IMR-90 (cell line): ENCODE results near the gene FGB. TPM values are rescaled to one million over a fixed set of nuclear protein-coding genes. Genes with fewer than 3 reads are reported as not detected.

Source experiments
- ATAC-seq: fragments of 200-7000 bp; cut with Tn5 transposase; 2 replicates; pipeline ENCODE4 v1.9.1; 2020; ENCODE audit warnings: low read depth, mild to moderate bottlenecking, moderate library complexity
- BruUV-seq: library from RNA; stranded (reverse); fragments of 400-500 nt; replicated peaks from 2 replicates; lab custom pipeline; 2021; lab: Mats Ljungman, UMichigan
- CTCF ChIA-PET: fragments of 300-600 bp; formaldehyde crosslinking; extraction: SDS; loops from one replicate; lab custom pipeline; 2021; ENCODE audit warnings: antibody characterized with exemption; lab: Yijun Ruan, JAX
- POLR2A ChIA-PET: fragments of 300-600 bp; sonication (Branson Sonifier 250); formaldehyde crosslinking; loops from one replicate; lab custom pipeline; 2022; ENCODE audit warnings: antibody characterized with exemption; ENCODE audit not compliant: unreplicated experiment; lab: Charles Lee
- DNase-seq: peaks from one replicate; pipeline ENCODE4 v3.0.0; 2013
- H2AFZ ChIP-seq: replicated peaks from 2 replicates; pipeline ENCODE3; 2013; ENCODE audit warnings: low read length, mild to moderate bottlenecking; ENCODE audit not compliant: poor library complexity
- H2AK5ac ChIP-seq: 2 replicates; pipeline ENCODE4 v1.6.1; 2013; ENCODE audit warnings: low read depth, low read length, inconsistent platforms
- H2AK9ac ChIP-seq: replicated peaks from 2 replicates; pipeline ENCODE3; 2013; ENCODE audit warnings: mild to moderate bottlenecking, low read depth, low read length, moderate library complexity; ENCODE audit not compliant: poor library complexity
- H2BK120ac ChIP-seq: 2 replicates; pipeline ENCODE4 v1.6.1; 2013; ENCODE audit warnings: low read depth, low read length, inconsistent platforms
- H2BK15ac ChIP-seq: 3 replicates; pipeline ENCODE4 v1.6.1; 2013; ENCODE audit warnings: low read depth, low read length, inconsistent platforms
- H2BK20ac ChIP-seq: 2 replicates; pipeline ENCODE4 v1.6.1; 2013; ENCODE audit warnings: low read depth, mild to moderate bottlenecking, inconsistent platforms, low read length, moderate library complexity
- H2BK5ac ChIP-seq: 2 replicates; pipeline ENCODE4 v1.6.1; 2013; ENCODE audit warnings: mild to moderate bottlenecking, low read depth, low read length, inconsistent platforms; ENCODE audit not compliant: poor library complexity, severe bottlenecking
- H3K14ac ChIP-seq: replicated peaks from 2 replicates; pipeline ENCODE4 v1.6.1; 2013; ENCODE audit warnings: low read depth, low read length, inconsistent platforms
- H3K18ac ChIP-seq: 2 replicates; pipeline ENCODE4 v1.6.1; 2013; ENCODE audit warnings: low read depth, low read length, control low read depth
- H3K23ac ChIP-seq: 2 replicates; pipeline ENCODE4 v1.6.1; 2013; ENCODE audit warnings: low read depth, low read length, inconsistent platforms
- H3K27ac ChIP-seq: 2 replicates; pipeline ENCODE4 v1.5.1; 2013; ENCODE audit warnings: mild to moderate bottlenecking, control low read depth, low read length; ENCODE audit not compliant: insufficient read depth
- H3K27me3 ChIP-seq: 2 replicates; pipeline ENCODE4 v1.6.1; 2013; ENCODE audit warnings: low read length; ENCODE audit not compliant: control insufficient read depth, insufficient read depth
- H3K36me3 ChIP-seq: 2 replicates; pipeline ENCODE4 v1.6.1; 2013; ENCODE audit warnings: low read length, mixed read lengths; ENCODE audit not compliant: control insufficient read depth, insufficient read depth
- H3K4ac ChIP-seq: 2 replicates; pipeline ENCODE4 v1.6.1; 2013; ENCODE audit warnings: low read depth, low read length, inconsistent platforms
- H3K4me1 ChIP-seq: 2 replicates; pipeline ENCODE4 v1.6.1; 2013; ENCODE audit warnings: low read length, mixed read lengths; ENCODE audit not compliant: control insufficient read depth, insufficient read depth
- H3K4me2 ChIP-seq: 2 replicates; pipeline ENCODE4 v1.6.1; 2013; ENCODE audit warnings: low read depth, mild to moderate bottlenecking, control low read depth, low read length, moderate library complexity
- H3K4me3 ChIP-seq: 2 replicates; pipeline ENCODE4 v1.5.1; 2013; ENCODE audit warnings: low read depth, mild to moderate bottlenecking, control low read depth, low read length, moderate library complexity; ENCODE audit not compliant: insufficient read depth
- H3K56ac ChIP-seq: 2 replicates; pipeline ENCODE4 v1.6.1; 2013; ENCODE audit warnings: low read length, inconsistent platforms; ENCODE audit not compliant: insufficient read depth; ENCODE audit errors: extremely low read depth
- H3K79me1 ChIP-seq, 2 experiments: 2 replicates each; pipeline ENCODE4 v1.6.1; 2013; ENCODE audit warnings: low read length in 2 of 2, inconsistent platforms in 1 of 2, low read depth in 1 of 2
- H3K9ac ChIP-seq: 2 replicates; pipeline ENCODE4 v1.6.1; 2013; ENCODE audit warnings: low read depth, low read length, control low read depth
- H3K9me1 ChIP-seq: 2 replicates; pipeline ENCODE4 v1.6.1; 2013; ENCODE audit warnings: low read length, inconsistent platforms; ENCODE audit not compliant: insufficient read depth
- H3K9me3 ChIP-seq: 2 replicates; pipeline ENCODE4 v1.6.1; 2013; ENCODE audit warnings: low read length; ENCODE audit not compliant: control insufficient read depth, insufficient read depth
- H4K20me1 ChIP-seq: 2 replicates; pipeline ENCODE4 v1.6.1; 2013; ENCODE audit warnings: low read length, inconsistent platforms; ENCODE audit not compliant: insufficient read depth
- H4K5ac ChIP-seq: 2 replicates; pipeline ENCODE4 v1.6.1; 2013; ENCODE audit warnings: mild to moderate bottlenecking, low read depth, low read length, control low read depth
- H4K8ac ChIP-seq, 2 experiments: 2 replicates each; pipeline ENCODE4 v1.6.1; 2013; ENCODE audit warnings: low read depth in 2 of 2, low read length in 2 of 2, control low read depth in 1 of 2, inconsistent platforms in 1 of 2
- H4K91ac ChIP-seq: 2 replicates; pipeline ENCODE4 v1.6.1; 2013; ENCODE audit warnings: low read depth, low read length, inconsistent platforms; ENCODE audit not compliant: insufficient read depth
- MAZ ChIP-seq: IDR thresholded peaks from 2 replicates; pipeline ENCODE4 v1.6.1; 2012; ENCODE audit warnings: low read depth, mild to moderate bottlenecking, low read length, improper control_type of control experiment, moderate library complexity, borderline replicate concordance
- RCOR1 ChIP-seq: IDR thresholded peaks from 2 replicates; pipeline ENCODE4 v1.6.1; 2012; ENCODE audit warnings: mild to moderate bottlenecking, low read length, improper control_type of control experiment; ENCODE audit not compliant: insufficient replicate concordance
- SMC3 ChIP-seq: fragments of 150-350 bp; IDR thresholded peaks from 2 replicates; pipeline ENCODE4 v1.6.1; 2016; ENCODE audit warnings: low read depth, mild to moderate bottlenecking, antibody characterized with exemption, low read length, moderate library complexity
- USF2 ChIP-seq: fragments of 150-350 bp; IDR thresholded peaks from 2 replicates; pipeline ENCODE4 v1.6.1; 2017; ENCODE audit warnings: mild to moderate bottlenecking, antibody characterized with exemption, low read length, low read depth
- WGBS, 2 experiments: methylation state at CpG; one replicate each; pipeline versions ENCODE4 v1.1.5 to v1.1.7; 2013; ENCODE audit warnings: missing lambda C conversion rate in 2 of 2; ENCODE audit not compliant: insufficient read length in 1 of 2; ENCODE audit errors: extremely low coverage in 2 of 2; 5-methylcytosine and 5-hydroxymethylcytosine counted together
- dilution Hi-C: fragments of 300-500 bp; cut with HindIII; formaldehyde crosslinking; loops from one replicate; pipeline ENCODE4 v1.14.3; 2018; ENCODE audit warnings: low sequenced_read_pairs; ENCODE audit not compliant: unreplicated experiment
- in situ Hi-C: fragments of 300-500 bp; cut with MboI; formaldehyde crosslinking; loops from 3 replicates; pipeline ENCODE4 v1.14.3; 2019; ENCODE audit warnings: low sequenced_read_pairs, inconsistent platforms, mixed read lengths
- intact Hi-C: fragments of 100-400 bp; cut with micrococcal nuclease; formaldehyde crosslinking; loops from 2 replicates; pipeline ENCODE4 v1.10.0; 2022
- polyA plus RNA-seq, 3 experiments: library from polyadenylated mRNA; depleted of rRNA; stranded (reverse); fragments of >200 nt; gene quantifications; 2 replicates each; pipeline ENCODE4 v1.2.3, GENCODE V29; 2012; ENCODE audit warnings: low replicate concordance in 1 of 3
- total RNA-seq: library from RNA; depleted of rRNA; stranded (reverse); fragments of >200 nt; gene quantifications from 2 replicates; pipeline ENCODE4 v1.2.3, GENCODE V29; 2012
- TF ChIP-seq, protein P1 (sequence below): fragments of 150-350 bp; IDR thresholded peaks from 2 replicates; pipeline ENCODE4 v1.6.1; 2016; ENCODE audit warnings: low read depth, mild to moderate bottlenecking, low read length, moderate library complexity, borderline replicate concordance

FGB gene
- total and polyA plus RNA-seq, 2 of the 4 experiments (the other 2 are of a cell fraction): not detected

DNA sequence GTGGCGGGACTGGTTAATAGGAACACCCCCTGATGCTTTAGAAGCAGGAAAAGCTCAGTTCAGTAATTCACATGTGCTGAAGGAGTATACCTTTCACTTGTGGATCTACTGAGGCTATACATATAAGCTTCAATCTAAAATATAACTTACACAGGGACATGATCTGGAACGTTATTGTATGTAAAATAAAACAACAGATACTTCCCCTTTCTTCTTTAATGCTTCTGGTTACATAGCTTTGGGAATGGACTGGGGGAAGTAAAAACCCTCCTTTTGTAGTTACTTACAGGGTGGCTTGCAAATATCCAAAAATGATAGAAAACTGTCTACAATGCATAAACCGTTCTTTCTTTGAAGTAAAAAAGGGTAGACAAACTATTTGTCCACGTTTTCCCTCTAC, 47.8 kb downstream of the FGB start:
- no peaks in the 10 kb centered on the region for H4K20me1 ChIP-seq
- no TSS peak for BruUV-seq
- no peak overlapping the region for H4K8ac ChIP-seq
- no peak for ATAC-seq
- H3K23ac ChIP-seq: no peak overlapping the region
- no peaks in the 10 kb centered on the region for H3K9me3 ChIP-seq
- POLR2A ChIA-PET: no interaction called here
- in situ Hi-C loops: no loop called here
- no CpG with 5 or more reads among the region's 4 CpGs for WGBS, 2 experiments
- no peak overlapping the region for H2BK5ac ChIP-seq
- H3K4ac ChIP-seq: no peak overlapping the region
- H3K4me3 ChIP-seq: no peak overlapping the region
- intact Hi-C loops: no loop called here
- no peak overlapping the region for H3K9ac ChIP-seq
- H3K4me1 ChIP-seq: no peaks in the 10 kb centered on the region
- no peak overlapping the region for H3K18ac ChIP-seq
- H3K79me1 ChIP-seq: no peaks in the 10 kb centered on the region
- dilution Hi-C loops: no loop called here
- H4K5ac ChIP-seq: no peak overlapping the region
- H3K36me3 ChIP-seq: no peaks in the 10 kb centered on the region
- H4K91ac ChIP-seq: no peak overlapping the region
- no peak overlapping the region for H2AK9ac ChIP-seq
- no peak overlapping the region for H3K14ac ChIP-seq
- no peak overlapping the region for H2BK15ac ChIP-seq
- TF ChIP-seq SMC3 (no peak), RCOR1 (no peak), USF2 (no peak), MAZ (no peak)
- TF ChIP-seq, protein P1, sequence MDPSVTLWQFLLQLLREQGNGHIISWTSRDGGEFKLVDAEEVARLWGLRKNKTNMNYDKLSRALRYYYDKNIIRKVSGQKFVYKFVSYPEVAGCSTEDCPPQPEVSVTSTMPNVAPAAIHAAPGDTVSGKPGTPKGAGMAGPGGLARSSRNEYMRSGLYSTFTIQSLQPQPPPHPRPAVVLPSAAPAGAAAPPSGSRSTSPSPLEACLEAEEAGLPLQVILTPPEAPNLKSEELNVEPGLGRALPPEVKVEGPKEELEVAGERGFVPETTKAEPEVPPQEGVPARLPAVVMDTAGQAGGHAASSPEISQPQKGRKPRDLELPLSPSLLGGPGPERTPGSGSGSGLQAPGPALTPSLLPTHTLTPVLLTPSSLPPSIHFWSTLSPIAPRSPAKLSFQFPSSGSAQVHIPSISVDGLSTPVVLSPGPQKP: no peak
- no peak overlapping the region for H3K56ac ChIP-seq
- H2BK120ac ChIP-seq: no peak overlapping the region
- H3K4me2 ChIP-seq: no peak overlapping the region
- H3K27me3 ChIP-seq: no peaks in the 10 kb centered on the region; the same call in 1 of the 2 replicates
- H2AK5ac ChIP-seq: no peak overlapping the region
- no peak for DNase-seq
- H2AFZ ChIP-seq: no peak overlapping the region
- H2BK20ac ChIP-seq: no peak overlapping the region
- no peak overlapping the region for H3K27ac ChIP-seq
- H3K9me1 ChIP-seq: no peaks in the 10 kb centered on the region
- CTCF ChIA-PET: interaction anchor here (0.7 to 1.4 kb wide), 2 partner anchors 51 to 168 kb away, joined by 3 to 4 read pairs; no protein-coding TSS in a partner anchor
